IMR-90 (cell line): ENCODE data around the gene MTA1. TPM values are rescaled to one million over a fixed set of nuclear protein-coding genes. Genes with fewer than 3 reads are reported as not detected.

Source experiments
- ATAC-seq: fragments of 200-7000 bp; cut with Tn5 transposase; 2 replicates; pipeline ENCODE4 v1.9.1; 2020; ENCODE audit warnings: low read depth, mild to moderate bottlenecking, moderate library complexity
- BruUV-seq: library from RNA; stranded (reverse); fragments of 400-500 nt; replicated peaks from 2 replicates; lab custom pipeline; 2021; lab: Mats Ljungman, UMichigan
- CTCF ChIA-PET: fragments of 300-600 bp; formaldehyde crosslinking; extraction: SDS; loops from one replicate; lab custom pipeline; 2021; ENCODE audit warnings: antibody characterized with exemption; lab: Yijun Ruan, JAX
- POLR2A ChIA-PET: fragments of 300-600 bp; sonication (Branson Sonifier 250); formaldehyde crosslinking; loops from one replicate; lab custom pipeline; 2022; ENCODE audit warnings: antibody characterized with exemption; ENCODE audit not compliant: unreplicated experiment; lab: Charles Lee
- DNase-seq: peaks from one replicate; pipeline ENCODE4 v3.0.0; 2013
- H2AFZ ChIP-seq: replicated peaks from 2 replicates; pipeline ENCODE3; 2013; ENCODE audit warnings: low read length, mild to moderate bottlenecking; ENCODE audit not compliant: poor library complexity
- H2AK5ac ChIP-seq: 2 replicates; pipeline ENCODE4 v1.6.1; 2013; ENCODE audit warnings: low read depth, low read length, inconsistent platforms
- H2AK9ac ChIP-seq: replicated peaks from 2 replicates; pipeline ENCODE3; 2013; ENCODE audit warnings: mild to moderate bottlenecking, low read depth, low read length, moderate library complexity; ENCODE audit not compliant: poor library complexity
- H2BK120ac ChIP-seq: 2 replicates; pipeline ENCODE4 v1.6.1; 2013; ENCODE audit warnings: low read depth, low read length, inconsistent platforms
- H2BK15ac ChIP-seq: 3 replicates; pipeline ENCODE4 v1.6.1; 2013; ENCODE audit warnings: low read depth, low read length, inconsistent platforms
- H2BK20ac ChIP-seq: 2 replicates; pipeline ENCODE4 v1.6.1; 2013; ENCODE audit warnings: low read depth, mild to moderate bottlenecking, inconsistent platforms, low read length, moderate library complexity
- H2BK5ac ChIP-seq: 2 replicates; pipeline ENCODE4 v1.6.1; 2013; ENCODE audit warnings: mild to moderate bottlenecking, low read depth, low read length, inconsistent platforms; ENCODE audit not compliant: poor library complexity, severe bottlenecking
- H3K14ac ChIP-seq: replicated peaks from 2 replicates; pipeline ENCODE4 v1.6.1; 2013; ENCODE audit warnings: low read depth, low read length, inconsistent platforms
- H3K18ac ChIP-seq: 2 replicates; pipeline ENCODE4 v1.6.1; 2013; ENCODE audit warnings: low read depth, low read length, control low read depth
- H3K23ac ChIP-seq: 2 replicates; pipeline ENCODE4 v1.6.1; 2013; ENCODE audit warnings: low read depth, low read length, inconsistent platforms
- H3K27ac ChIP-seq: 2 replicates; pipeline ENCODE4 v1.5.1; 2013; ENCODE audit warnings: mild to moderate bottlenecking, control low read depth, low read length; ENCODE audit not compliant: insufficient read depth
- H3K27me3 ChIP-seq: 2 replicates; pipeline ENCODE4 v1.6.1; 2013; ENCODE audit warnings: low read length; ENCODE audit not compliant: control insufficient read depth, insufficient read depth
- H3K36me3 ChIP-seq: 2 replicates; pipeline ENCODE4 v1.6.1; 2013; ENCODE audit warnings: low read length, mixed read lengths; ENCODE audit not compliant: control insufficient read depth, insufficient read depth
- H3K4ac ChIP-seq: 2 replicates; pipeline ENCODE4 v1.6.1; 2013; ENCODE audit warnings: low read depth, low read length, inconsistent platforms
- H3K4me1 ChIP-seq: 2 replicates; pipeline ENCODE4 v1.6.1; 2013; ENCODE audit warnings: low read length, mixed read lengths; ENCODE audit not compliant: control insufficient read depth, insufficient read depth
- H3K4me2 ChIP-seq: 2 replicates; pipeline ENCODE4 v1.6.1; 2013; ENCODE audit warnings: low read depth, mild to moderate bottlenecking, control low read depth, low read length, moderate library complexity
- H3K4me3 ChIP-seq: 2 replicates; pipeline ENCODE4 v1.5.1; 2013; ENCODE audit warnings: low read depth, mild to moderate bottlenecking, control low read depth, low read length, moderate library complexity; ENCODE audit not compliant: insufficient read depth
- H3K56ac ChIP-seq: 2 replicates; pipeline ENCODE4 v1.6.1; 2013; ENCODE audit warnings: low read length, inconsistent platforms; ENCODE audit not compliant: insufficient read depth; ENCODE audit errors: extremely low read depth
- H3K79me1 ChIP-seq, 2 experiments: 2 replicates each; pipeline ENCODE4 v1.6.1; 2013; ENCODE audit warnings: low read length in 2 of 2, inconsistent platforms in 1 of 2, low read depth in 1 of 2
- H3K9ac ChIP-seq: 2 replicates; pipeline ENCODE4 v1.6.1; 2013; ENCODE audit warnings: low read depth, low read length, control low read depth
- H3K9me1 ChIP-seq: 2 replicates; pipeline ENCODE4 v1.6.1; 2013; ENCODE audit warnings: low read length, inconsistent platforms; ENCODE audit not compliant: insufficient read depth
- H3K9me3 ChIP-seq: 2 replicates; pipeline ENCODE4 v1.6.1; 2013; ENCODE audit warnings: low read length; ENCODE audit not compliant: control insufficient read depth, insufficient read depth
- H4K20me1 ChIP-seq: 2 replicates; pipeline ENCODE4 v1.6.1; 2013; ENCODE audit warnings: low read length, inconsistent platforms; ENCODE audit not compliant: insufficient read depth
- H4K5ac ChIP-seq: 2 replicates; pipeline ENCODE4 v1.6.1; 2013; ENCODE audit warnings: mild to moderate bottlenecking, low read depth, low read length, control low read depth
- H4K8ac ChIP-seq, 2 experiments: 2 replicates each; pipeline ENCODE4 v1.6.1; 2013; ENCODE audit warnings: low read depth in 2 of 2, low read length in 2 of 2, control low read depth in 1 of 2, inconsistent platforms in 1 of 2
- H4K91ac ChIP-seq: 2 replicates; pipeline ENCODE4 v1.6.1; 2013; ENCODE audit warnings: low read depth, low read length, inconsistent platforms; ENCODE audit not compliant: insufficient read depth
- BHLHE40 ChIP-seq: fragments of 150-350 bp; IDR thresholded peaks from 2 replicates; pipeline ENCODE4 v1.6.1; 2016; ENCODE audit warnings: mild to moderate bottlenecking, low read depth, low read length
- CHD1 ChIP-seq: IDR thresholded peaks from 2 replicates; pipeline ENCODE4 v1.6.1; 2012; ENCODE audit warnings: low read depth, low read length, improper control_type of control experiment
- FOS ChIP-seq: fragments of 150-350 bp; IDR thresholded peaks from 2 replicates; pipeline ENCODE4 v1.6.1; 2016; ENCODE audit warnings: low read depth, low read length
- MAFK ChIP-seq: IDR thresholded peaks from 2 replicates; pipeline ENCODE4 v1.6.1; 2012; ENCODE audit warnings: low read depth, low read length, improper control_type of control experiment
- MAZ ChIP-seq: IDR thresholded peaks from 2 replicates; pipeline ENCODE4 v1.6.1; 2012; ENCODE audit warnings: low read depth, mild to moderate bottlenecking, low read length, improper control_type of control experiment, moderate library complexity, borderline replicate concordance
- MXI1 ChIP-seq: IDR thresholded peaks from 2 replicates; pipeline ENCODE4 v1.6.1; 2012; ENCODE audit warnings: low read depth, mild to moderate bottlenecking, low read length, moderate library complexity, borderline replicate concordance
- NFE2L2 ChIP-seq: fragments of 150-350 bp; IDR thresholded peaks from 2 replicates; pipeline ENCODE4 v1.6.1; 2016; ENCODE audit warnings: low read depth, mild to moderate bottlenecking, low read length
- RFX5 ChIP-seq: IDR thresholded peaks from 2 replicates; pipeline ENCODE4 v1.8.0; 2012; ENCODE audit warnings: low read depth, mild to moderate bottlenecking, low read length, moderate library complexity
- SMC3 ChIP-seq: fragments of 150-350 bp; IDR thresholded peaks from 2 replicates; pipeline ENCODE4 v1.6.1; 2016; ENCODE audit warnings: low read depth, mild to moderate bottlenecking, antibody characterized with exemption, low read length, moderate library complexity
- WGBS, 2 experiments: methylation state at CpG; one replicate each; pipeline versions ENCODE4 v1.1.5 to v1.1.7; 2013; ENCODE audit warnings: missing lambda C conversion rate in 2 of 2; ENCODE audit not compliant: insufficient read length in 1 of 2; ENCODE audit errors: extremely low coverage in 2 of 2; 5-methylcytosine and 5-hydroxymethylcytosine counted together
- dilution Hi-C: fragments of 300-500 bp; cut with HindIII; formaldehyde crosslinking; loops from one replicate; pipeline ENCODE4 v1.14.3; 2018; ENCODE audit warnings: low sequenced_read_pairs; ENCODE audit not compliant: unreplicated experiment
- in situ Hi-C: fragments of 300-500 bp; cut with MboI; formaldehyde crosslinking; loops from 3 replicates; pipeline ENCODE4 v1.14.3; 2019; ENCODE audit warnings: low sequenced_read_pairs, inconsistent platforms, mixed read lengths
- intact Hi-C: fragments of 100-400 bp; cut with micrococcal nuclease; formaldehyde crosslinking; loops from 2 replicates; pipeline ENCODE4 v1.10.0; 2022
- polyA plus RNA-seq, 3 experiments: library from polyadenylated mRNA; depleted of rRNA; stranded (reverse); fragments of >200 nt; gene quantifications; 2 replicates each; pipeline ENCODE4 v1.2.3, GENCODE V29; 2012; ENCODE audit warnings: low replicate concordance in 1 of 3
- total RNA-seq: library from RNA; depleted of rRNA; stranded (reverse); fragments of >200 nt; gene quantifications from 2 replicates; pipeline ENCODE4 v1.2.3, GENCODE V29; 2012
- TF ChIP-seq, protein P1 (sequence below): conservative IDR thresholded peaks from 2 replicates; pipeline ENCODE4 v1.5.1; 2012; ENCODE audit warnings: mild to moderate bottlenecking, low read depth, low read length, improper control_type of control experiment
- TF ChIP-seq, protein P2 (sequence below): fragments of 150-350 bp; IDR thresholded peaks from 2 replicates; pipeline ENCODE4 v1.6.1; 2017; ENCODE audit warnings: mild to moderate bottlenecking, antibody characterized with exemption, low read length, low read depth

Gene MTA1
- total and polyA plus RNA-seq, 2 of the 4 experiments (the other 2 are of a cell fraction) = 21.5 to 61.6 TPM

DNA sequence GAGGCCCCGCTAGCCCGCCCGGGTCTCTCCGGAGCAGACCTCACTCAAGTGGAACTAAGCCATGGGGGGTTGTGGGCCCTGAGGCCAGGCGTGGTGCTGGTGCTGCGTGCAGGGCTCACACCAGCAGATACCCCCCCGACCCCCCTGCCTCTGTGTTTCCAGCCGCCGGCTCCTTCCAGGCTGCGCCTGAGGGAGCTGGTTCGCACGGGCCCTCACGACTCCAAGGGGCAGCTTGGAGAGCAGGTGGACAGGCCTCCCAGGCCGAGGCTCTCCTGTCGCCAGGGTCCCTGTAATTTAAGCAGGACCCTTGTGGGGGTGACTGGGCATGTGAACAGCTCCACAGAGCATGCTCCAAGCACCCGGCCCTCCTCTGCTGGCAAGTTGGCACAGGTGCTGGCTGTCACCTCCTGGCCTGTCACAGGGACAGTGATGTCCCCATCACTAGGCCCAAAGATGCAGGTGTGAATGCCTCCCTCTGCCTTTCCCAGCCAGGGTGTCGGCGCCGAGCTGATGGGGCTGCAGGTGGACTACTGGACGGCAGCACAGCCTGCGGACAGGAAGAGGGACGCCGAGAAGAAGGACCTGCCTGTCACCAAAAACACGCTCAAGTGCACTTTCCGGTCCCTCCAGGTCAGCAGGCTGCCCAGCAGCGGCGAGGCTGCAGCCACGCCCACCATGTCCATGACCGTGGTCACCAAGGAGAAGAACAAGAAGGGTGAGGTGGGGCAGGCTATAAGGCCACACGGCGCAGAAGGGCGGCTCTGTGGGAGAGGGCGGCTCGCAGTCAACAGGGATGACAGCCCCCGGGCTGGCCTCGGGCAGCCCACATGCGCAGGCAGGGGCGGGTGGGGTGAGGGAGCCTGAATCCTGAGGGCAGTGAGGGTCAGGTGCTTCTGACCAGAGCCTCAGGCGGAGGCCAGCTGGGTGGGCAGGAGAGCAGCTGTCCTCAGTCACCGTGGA is 27.2 kb upstream of the MTA1 start:
- dilution Hi-C loops = no loop called here
- Histone ChIP-seq H3K18ac (no peak overlapping the region), H3K9ac (no peak overlapping the region), H2BK5ac (no peak overlapping the region), H2BK20ac (no peak overlapping the region), H3K56ac (no peak overlapping the region), H2BK120ac (no peak overlapping the region), H3K79me1 (peaks cover 0 to 4% of the 10 kb centered on the region in 2 experiments; a peak in 1 of 4 replicates), H3K4me1 (no peaks in the 10 kb centered on the region), H3K4me3 (no peak overlapping the region), H2AK9ac (no peak overlapping the region), H3K4ac (no peak overlapping the region), H3K27me3 (no peaks in the 10 kb centered on the region), H3K27ac (no peak overlapping the region), H4K8ac (no peak overlapping the region), H2AFZ (peak overlapping the region; percentile 33), H4K91ac (no peak overlapping the region), H3K36me3 (peaks cover 9% of the 10 kb centered on the region; the same call in 1 of the 2 replicates), H2AK5ac (no peak overlapping the region), H3K9me3 (no peaks in the 10 kb centered on the region), H3K4me2 (no peak overlapping the region), H3K23ac (no peak overlapping the region), H3K14ac (no peak overlapping the region), H4K5ac (no peak overlapping the region), H3K9me1 (no peaks in the 10 kb centered on the region), H2BK15ac (no peak overlapping the region), H4K20me1 (no peaks in the 10 kb centered on the region)
- POLR2A ChIA-PET = no interaction called here
- TF ChIP-seq, protein P1, sequence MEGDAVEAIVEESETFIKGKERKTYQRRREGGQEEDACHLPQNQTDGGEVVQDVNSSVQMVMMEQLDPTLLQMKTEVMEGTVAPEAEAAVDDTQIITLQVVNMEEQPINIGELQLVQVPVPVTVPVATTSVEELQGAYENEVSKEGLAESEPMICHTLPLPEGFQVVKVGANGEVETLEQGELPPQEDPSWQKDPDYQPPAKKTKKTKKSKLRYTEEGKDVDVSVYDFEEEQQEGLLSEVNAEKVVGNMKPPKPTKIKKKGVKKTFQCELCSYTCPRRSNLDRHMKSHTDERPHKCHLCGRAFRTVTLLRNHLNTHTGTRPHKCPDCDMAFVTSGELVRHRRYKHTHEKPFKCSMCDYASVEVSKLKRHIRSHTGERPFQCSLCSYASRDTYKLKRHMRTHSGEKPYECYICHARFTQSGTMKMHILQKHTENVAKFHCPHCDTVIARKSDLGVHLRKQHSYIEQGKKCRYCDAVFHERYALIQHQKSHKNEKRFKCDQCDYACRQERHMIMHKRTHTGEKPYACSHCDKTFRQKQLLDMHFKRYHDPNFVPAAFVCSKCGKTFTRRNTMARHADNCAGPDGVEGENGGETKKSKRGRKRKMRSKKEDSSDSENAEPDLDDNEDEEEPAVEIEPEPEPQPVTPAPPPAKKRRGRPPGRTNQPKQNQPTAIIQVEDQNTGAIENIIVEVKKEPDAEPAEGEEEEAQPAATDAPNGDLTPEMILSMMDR = no peak
- TF ChIP-seq FOS = no peak
- TF ChIP-seq CHD1 = no peak
- no peak for TF ChIP-seq MAFK
- TF ChIP-seq RFX5 = no peak
- TF ChIP-seq, protein P2, sequence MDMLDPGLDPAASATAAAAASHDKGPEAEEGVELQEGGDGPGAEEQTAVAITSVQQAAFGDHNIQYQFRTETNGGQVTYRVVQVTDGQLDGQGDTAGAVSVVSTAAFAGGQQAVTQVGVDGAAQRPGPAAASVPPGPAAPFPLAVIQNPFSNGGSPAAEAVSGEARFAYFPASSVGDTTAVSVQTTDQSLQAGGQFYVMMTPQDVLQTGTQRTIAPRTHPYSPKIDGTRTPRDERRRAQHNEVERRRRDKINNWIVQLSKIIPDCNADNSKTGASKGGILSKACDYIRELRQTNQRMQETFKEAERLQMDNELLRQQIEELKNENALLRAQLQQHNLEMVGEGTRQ = no peak
- TF ChIP-seq MXI1 = no peak
- TF ChIP-seq NFE2L2 = no peak
- TF ChIP-seq MAZ = no peak
- TF ChIP-seq BHLHE40 = no peak
- TF ChIP-seq SMC3 = no peak
- 96% methylated on average over 23 of the region's 40 CpGs; no CpG with 5 or more reads in 1 of the 2 experiments for WGBS, 2 experiments
- in situ Hi-C loops = no loop called here
- DNase-seq = no peak
- CTCF ChIA-PET = interaction anchor here (0.6 kb wide), 1 partner anchor 205 kb away, joined by 8 read pairs; no protein-coding TSS in a partner anchor
- no peak for ATAC-seq
- no TSS peak for BruUV-seq
- intact Hi-C loops = no loop called here
